Mammary epithelial cell (primary cell): ENCODE data around the gene DUSP2.

Experiments used
- CTCF ChIP-seq, 2 donors: IDR thresholded peaks in 1 of 2; conservative IDR thresholded peaks in 1 of 2; 2 replicates each; pipeline ENCODE4 v1.5.1; 2011 to 2012; ENCODE audit warnings: inconsistent platforms in 2 of 2, low read length in 2 of 2, mild to moderate bottlenecking in 2 of 2, control low read depth in 1 of 2, low read depth in 1 of 2; ENCODE audit not compliant: insufficient read depth in 1 of 2; ENCODE audit errors: extremely low read depth in 1 of 2
- EZH2 ChIP-seq: IDR thresholded peaks from 2 replicates; pipeline ENCODE4 v1.6.1; 2012; ENCODE audit warnings: low read length, inconsistent platforms, borderline replicate concordance

GRCh38 chr2:96129528-96130120 lies 15.6 kb downstream of the DUSP2 start:
- TF ChIP-seq CTCF (conservative IDR thresholded peaks at IDR 0.05 in 1 of 2, IDR thresholded peaks at IDR 0.05 in 1 of 2; ENCODE audit: extremely low read depth in 1 of 2, insufficient read depth in 1 of 2, low read depth in 1 of 2, low read length in 2 of 2) (no peak), EZH2 (no peak)
